ENCODE measurements around the gene ANO8.

ANO8 gene

GRCh38 chr19:17347877-17348276, 13.2 kb upstream of the ANO8 start:
- no peak for DNase-seq (ENCODE audit: low spot score)

GRCh38 chr19:17347361-17347760, 12.7 kb upstream of the ANO8 start:
- DNase-seq (ENCODE audit: low spot score), result no peak

GRCh38 chr19:17346109-17346671, 11.5 kb upstream of the ANO8 start:
- DNase-seq (ENCODE audit: low spot score), result peak; percentile 85

- no peak for DNase-seq (ENCODE audit: low spot score)
These were observed 7.2 kb upstream of the ANO8 start for GRCh38 chr19:17341845-17342244.

- DNase-seq (ENCODE audit: low spot score), result no peak
These were observed 6.7 kb upstream of the ANO8 start for GRCh38 chr19:17341386-17341785.

GRCh38 chr19:17340871-17341357, 6.3 kb upstream of the ANO8 start:
- no peak for DNase-seq (ENCODE audit: low spot score)

GRCh38 chr19:17340302-17340870, 5.7 kb upstream of the ANO8 start:
- no peak for DNase-seq (ENCODE audit: low spot score)

GRCh38 chr19:17339088-17339741, 4.6 kb upstream of the ANO8 start:
- no peak for DNase-seq (ENCODE audit: low spot score)

- no peak for DNase-seq (ENCODE audit: low spot score)
These were observed 3.9 kb upstream of the ANO8 start for GRCh38 chr19:17338433-17339078.

GRCh38 chr19:17337675-17338432, 3.2 kb upstream of the ANO8 start:
- no peak for DNase-seq (ENCODE audit: low spot score)

GRCh38 chr19:17336872-17337674, 2.4 kb upstream of the ANO8 start, which contains the start of gene GTPBP3:
Gene GTPBP3 (plus strand): TSS chr19:17337553. CDS start chr19:17337612, 59 bp downstream.
- peak; percentile 99 for DNase-seq (ENCODE audit: low spot score)

- no peak for DNase-seq (ENCODE audit: low spot score)
These were observed 920 bp upstream of the ANO8 start for GRCh38 chr19:17335575-17335974.

GRCh38 chr19:17333611-17334413, 843 bp downstream of the ANO8 start:
- DNase-seq (ENCODE audit: low spot score), result peak; percentile 89

GRCh38 chr19:17332677-17333581, 1.7 kb downstream of the ANO8 start:
- DNase-seq (ENCODE audit: low spot score), result no peak

GRCh38 chr19:17332360-17332676, 2.3 kb downstream of the ANO8 start:
- no peak for DNase-seq (ENCODE audit: low spot score)

- DNase-seq (ENCODE audit: low spot score), result no peak
These were observed 3.6 kb downstream of the ANO8 start for GRCh38 chr19:17331045-17331558.

- no peak for DNase-seq (ENCODE audit: low spot score)
These were observed 4.2 kb downstream of the ANO8 start for GRCh38 chr19:17330262-17331044.

Data from hepatic stellate cell (primary cell).